ENCODE data around the gene CCL24. TPM values are rescaled to one million over a fixed set of nuclear protein-coding genes. Genes with fewer than 3 reads are reported as not detected.

Gene CCL24
- total RNA-seq, 1 donor from 2014 or later, result not detected

- Histone ChIP-seq H3K27me3 (ENCODE audit: insufficient read depth, low read length) (peaks cover 2% of the 10 kb centered on the region), H3K79me2 (ENCODE audit: insufficient read depth, low read length) (no peaks in the 10 kb centered on the region), H3K4me3 (ENCODE audit: insufficient read depth, low read depth, low read length) (no peak overlapping the region), H3K9me3 (ENCODE audit: insufficient read depth, low read depth, low read length) (no peaks in the 10 kb centered on the region), H3K4me1 (ENCODE audit: insufficient read depth, low read length) (peaks cover 6% of the 10 kb centered on the region), H3K4me2 (ENCODE audit: low read length) (no peak overlapping the region), H4K20me1 (ENCODE audit: insufficient read depth, low read length) (no peaks in the 10 kb centered on the region), H3K36me3 (ENCODE audit: insufficient read depth, low read length) (no peaks in the 10 kb centered on the region), H2AFZ (ENCODE audit: low read depth, low read length) (no peak overlapping the region), H3K9ac (ENCODE audit: low read length) (no peak overlapping the region), H3K27ac (ENCODE audit: low read depth, low read length) (no peak overlapping the region)
- no peak for DNase-seq (ENCODE audit: low read depth)
- H3K27ac Mint-ChIP-seq (ENCODE audit: unreplicated experiment), result no peak overlapping the region
- H3K9me3 Mint-ChIP-seq (ENCODE audit: unreplicated experiment), result peaks cover 5% of the 10 kb centered on the region
- peaks cover 19% of the 10 kb centered on the region for H3K27me3 Mint-ChIP-seq (ENCODE audit: low read depth, unreplicated experiment)
- no peak for TF ChIP-seq EZH2 (IDR thresholded peaks at IDR 0.05; ENCODE audit: insufficient read depth, low read length)
- TF ChIP-seq CTCF (IDR thresholded peaks at IDR 0.05; ENCODE audit: insufficient read depth, low read depth, low read length), result no peak
- FAIRE-seq, result no peak
- H3K4me3 Mint-ChIP-seq (ENCODE audit: unreplicated experiment), result no peak overlapping the region
- no peaks in the 10 kb centered on the region for H3K4me1 Mint-ChIP-seq (ENCODE audit: low read depth, unreplicated experiment)
- no peaks in the 10 kb centered on the region for H3K36me3 Mint-ChIP-seq (ENCODE audit: low read depth, unreplicated experiment)
Measured at GRCh38 chr7:75818472-75818871, 4.9 kb upstream of the CCL24 start.

GRCh38 chr7:75817116-75817515 lies 3.5 kb upstream of the CCL24 start:
- TF ChIP-seq EZH2 (IDR thresholded peaks at IDR 0.05; ENCODE audit: insufficient read depth, low read length) (no peak), CTCF (IDR thresholded peaks at IDR 0.05; ENCODE audit: insufficient read depth, low read depth, low read length) (no peak)

GRCh38 chr7:75815418-75816064 lies 1.9 kb upstream of the CCL24 start:
- Histone ChIP-seq H3K9ac (ENCODE audit: low read length) (no peak overlapping the region), H3K27me3 (ENCODE audit: insufficient read depth, low read length) (no peaks in the 10 kb centered on the region), H3K9me3 (ENCODE audit: insufficient read depth, low read depth, low read length) (no peaks in the 10 kb centered on the region), H3K36me3 (ENCODE audit: insufficient read depth, low read length) (no peaks in the 10 kb centered on the region), H4K20me1 (ENCODE audit: insufficient read depth, low read length) (no peaks in the 10 kb centered on the region), H3K27ac (ENCODE audit: low read depth, low read length) (no peak overlapping the region), H2AFZ (ENCODE audit: low read depth, low read length) (no peak overlapping the region), H3K4me1 (ENCODE audit: insufficient read depth, low read length) (peaks cover 6% of the 10 kb centered on the region), H3K4me2 (ENCODE audit: low read length) (no peak overlapping the region), H3K4me3 (ENCODE audit: insufficient read depth, low read depth, low read length) (no peak overlapping the region), H3K79me2 (ENCODE audit: insufficient read depth, low read length) (no peaks in the 10 kb centered on the region)
- TF ChIP-seq CTCF (IDR thresholded peaks at IDR 0.05; ENCODE audit: insufficient read depth, low read depth, low read length), result no peak
- TF ChIP-seq EZH2 (IDR thresholded peaks at IDR 0.05; ENCODE audit: insufficient read depth, low read length), result no peak
- no peak for DNase-seq (ENCODE audit: low read depth)
- H3K27ac Mint-ChIP-seq (ENCODE audit: unreplicated experiment), result no peak overlapping the region
- H3K4me1 Mint-ChIP-seq (ENCODE audit: low read depth, unreplicated experiment), result no peaks in the 10 kb centered on the region
- H3K27me3 Mint-ChIP-seq (ENCODE audit: low read depth, unreplicated experiment), result no peaks in the 10 kb centered on the region
- no peak overlapping the region for H3K4me3 Mint-ChIP-seq (ENCODE audit: unreplicated experiment)
- no peak for FAIRE-seq
- H3K36me3 Mint-ChIP-seq (ENCODE audit: low read depth, unreplicated experiment), result no peaks in the 10 kb centered on the region
- H3K9me3 Mint-ChIP-seq (ENCODE audit: unreplicated experiment), result peaks cover 2% of the 10 kb centered on the region

More at GRCh38 chr7:75817116-75817515, 3.5 kb upstream of the CCL24 start:
- H3K27me3 ChIP-seq (ENCODE audit: insufficient read depth, low read length), result no peaks in the 10 kb centered on the region
- H3K27ac Mint-ChIP-seq (ENCODE audit: unreplicated experiment), result no peak overlapping the region
- H3K4me1 Mint-ChIP-seq (ENCODE audit: low read depth, unreplicated experiment), result no peaks in the 10 kb centered on the region
- H3K79me2 ChIP-seq (ENCODE audit: insufficient read depth, low read length), result no peaks in the 10 kb centered on the region
- H2AFZ ChIP-seq (ENCODE audit: low read depth, low read length), result no peak overlapping the region
- no peaks in the 10 kb centered on the region for H4K20me1 ChIP-seq (ENCODE audit: insufficient read depth, low read length)
- H3K36me3 Mint-ChIP-seq (ENCODE audit: low read depth, unreplicated experiment), result no peaks in the 10 kb centered on the region
- no peaks in the 10 kb centered on the region for H3K9me3 ChIP-seq (ENCODE audit: insufficient read depth, low read depth, low read length)
- no peak for DNase-seq (ENCODE audit: low read depth)
- peaks cover 2% of the 10 kb centered on the region for H3K9me3 Mint-ChIP-seq (ENCODE audit: unreplicated experiment)
- peaks cover 6% of the 10 kb centered on the region for H3K4me1 ChIP-seq (ENCODE audit: insufficient read depth, low read length)
- H3K9ac ChIP-seq (ENCODE audit: low read length), result no peak overlapping the region
- no peak overlapping the region for H3K27ac ChIP-seq (ENCODE audit: low read depth, low read length)
- FAIRE-seq, result no peak
- peaks cover 8% of the 10 kb centered on the region for H3K27me3 Mint-ChIP-seq (ENCODE audit: low read depth, unreplicated experiment)
- H3K4me3 ChIP-seq (ENCODE audit: insufficient read depth, low read depth, low read length), result no peak overlapping the region
- H3K4me2 ChIP-seq (ENCODE audit: low read length), result no peak overlapping the region
- no peak overlapping the region for H3K4me3 Mint-ChIP-seq (ENCODE audit: unreplicated experiment)
- no peaks in the 10 kb centered on the region for H3K36me3 ChIP-seq (ENCODE audit: insufficient read depth, low read length)

Measured in astrocyte (in vitro differentiated cells and primary cell).